OCI-LY3 (cell line): ENCODE measurements around the gene SOWAHD.

Experiments
- EZH2phosphoT487 ChIP-seq: fragments of 200-600 bp; shearing (Covaris generic); IDR thresholded peaks from 2 replicates; pipeline ENCODE4 v1.6.1; 2018; ENCODE audit warnings: antibody characterized with exemption, mixed run types, low read depth
- TF ChIP-seq, protein P1 (sequence below): fragments of 200-600, 300-600 bp; sonication (generic); IDR thresholded peaks from 2 replicates; pipeline ENCODE4 v1.5.1; 2014; ENCODE audit warnings: antibody characterized with exemption, low read length, low read depth

DNA sequence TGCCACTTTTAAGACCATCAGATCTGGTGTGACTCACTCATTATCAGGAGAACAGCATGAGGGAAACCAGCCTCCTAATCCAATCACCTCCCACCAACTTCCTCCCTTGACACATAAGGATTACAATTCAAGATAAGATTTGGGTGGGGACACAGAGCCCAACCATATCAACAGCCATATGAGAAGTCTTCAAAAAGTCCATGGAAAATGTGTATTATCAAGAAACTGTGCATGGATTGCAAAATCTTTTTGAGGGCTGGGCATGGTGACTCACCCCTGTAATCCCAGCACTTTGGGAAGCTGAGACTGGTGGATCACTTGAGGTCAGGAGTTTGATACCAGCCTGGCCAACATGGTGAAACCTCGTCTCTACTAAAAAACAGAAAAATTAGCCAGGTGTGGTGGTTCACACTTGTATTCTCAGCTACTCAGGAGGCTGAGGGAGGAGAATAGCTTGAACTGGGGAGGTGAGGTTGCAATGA, 50.8 kb downstream of the SOWAHD start:
- no peak for TF ChIP-seq EZH2phosphoT487
- TF ChIP-seq, protein P1, sequence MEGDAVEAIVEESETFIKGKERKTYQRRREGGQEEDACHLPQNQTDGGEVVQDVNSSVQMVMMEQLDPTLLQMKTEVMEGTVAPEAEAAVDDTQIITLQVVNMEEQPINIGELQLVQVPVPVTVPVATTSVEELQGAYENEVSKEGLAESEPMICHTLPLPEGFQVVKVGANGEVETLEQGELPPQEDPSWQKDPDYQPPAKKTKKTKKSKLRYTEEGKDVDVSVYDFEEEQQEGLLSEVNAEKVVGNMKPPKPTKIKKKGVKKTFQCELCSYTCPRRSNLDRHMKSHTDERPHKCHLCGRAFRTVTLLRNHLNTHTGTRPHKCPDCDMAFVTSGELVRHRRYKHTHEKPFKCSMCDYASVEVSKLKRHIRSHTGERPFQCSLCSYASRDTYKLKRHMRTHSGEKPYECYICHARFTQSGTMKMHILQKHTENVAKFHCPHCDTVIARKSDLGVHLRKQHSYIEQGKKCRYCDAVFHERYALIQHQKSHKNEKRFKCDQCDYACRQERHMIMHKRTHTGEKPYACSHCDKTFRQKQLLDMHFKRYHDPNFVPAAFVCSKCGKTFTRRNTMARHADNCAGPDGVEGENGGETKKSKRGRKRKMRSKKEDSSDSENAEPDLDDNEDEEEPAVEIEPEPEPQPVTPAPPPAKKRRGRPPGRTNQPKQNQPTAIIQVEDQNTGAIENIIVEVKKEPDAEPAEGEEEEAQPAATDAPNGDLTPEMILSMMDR = no peak
